Right lobe of liver (tissue), 4 donors: ENCODE measurements around the gene DLX2.

Experiments used
- POLR2A ChIP-seq: fragments of 450-650 bp; IDR thresholded peaks from one replicate; pipeline ENCODE4 v1.6.1; 2017; ENCODE audit warnings: antibody characterized with exemption, mild to moderate bottlenecking
- TF ChIP-seq, protein P1 (sequence below), 4 donors: fragments of 200-600 bp in 3 of 4; fragments of 450-650 bp in 1 of 4; IDR thresholded peaks; one replicate each; pipeline versions ENCODE4 v1.5.1 to v1.8.0; 2016 to 2022; ENCODE audit warnings: antibody characterized with exemption in 4 of 4, mild to moderate bottlenecking in 2 of 4
- donor health status: DM: no; HTN: no; CAD: no.
- donor health status: DM: no; HTN: no; CAD: no.
- donor health status: DM: no; HTN: yes; CAD: no.

DNA sequence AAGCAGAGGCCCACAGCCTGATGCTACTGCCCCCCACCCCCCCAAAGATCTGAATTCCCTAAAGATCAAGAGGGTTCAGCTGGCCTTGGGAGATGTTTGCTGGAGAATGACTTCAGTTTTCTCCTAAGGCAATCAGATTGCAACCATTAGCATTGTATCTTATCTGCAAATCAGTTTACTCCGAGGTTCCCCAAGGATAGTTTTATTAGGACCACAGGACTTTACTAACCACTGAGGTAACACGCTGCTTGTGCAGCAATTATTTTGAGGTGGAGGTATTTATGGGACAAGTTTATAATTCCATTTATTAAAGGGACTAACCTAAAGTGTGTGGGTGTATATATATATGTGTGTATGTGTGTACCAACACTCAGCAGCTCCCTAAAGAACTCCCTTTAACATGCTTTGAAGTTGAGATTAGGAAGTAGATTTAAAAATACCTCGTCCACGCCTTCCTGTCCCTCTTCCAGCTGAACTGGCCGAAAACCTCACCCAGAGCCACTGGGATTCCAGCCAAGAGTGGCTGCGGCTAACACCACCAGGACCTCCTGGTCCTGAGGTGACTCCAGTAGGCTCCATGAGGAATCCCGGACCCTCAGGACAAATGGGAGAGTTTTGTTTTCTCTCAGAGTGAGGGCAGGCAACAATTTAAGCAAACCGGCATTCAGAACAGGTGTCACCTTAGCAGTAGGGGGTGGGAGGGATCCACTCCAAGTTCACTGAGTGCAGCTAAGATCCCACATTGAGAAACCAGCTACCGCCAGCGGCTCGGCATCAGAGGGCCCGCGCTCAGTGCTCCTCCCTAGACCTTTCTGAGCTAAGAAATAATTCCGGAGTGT lies 20.4 kb downstream of the DLX2 start:
- TF ChIP-seq, protein P1, sequence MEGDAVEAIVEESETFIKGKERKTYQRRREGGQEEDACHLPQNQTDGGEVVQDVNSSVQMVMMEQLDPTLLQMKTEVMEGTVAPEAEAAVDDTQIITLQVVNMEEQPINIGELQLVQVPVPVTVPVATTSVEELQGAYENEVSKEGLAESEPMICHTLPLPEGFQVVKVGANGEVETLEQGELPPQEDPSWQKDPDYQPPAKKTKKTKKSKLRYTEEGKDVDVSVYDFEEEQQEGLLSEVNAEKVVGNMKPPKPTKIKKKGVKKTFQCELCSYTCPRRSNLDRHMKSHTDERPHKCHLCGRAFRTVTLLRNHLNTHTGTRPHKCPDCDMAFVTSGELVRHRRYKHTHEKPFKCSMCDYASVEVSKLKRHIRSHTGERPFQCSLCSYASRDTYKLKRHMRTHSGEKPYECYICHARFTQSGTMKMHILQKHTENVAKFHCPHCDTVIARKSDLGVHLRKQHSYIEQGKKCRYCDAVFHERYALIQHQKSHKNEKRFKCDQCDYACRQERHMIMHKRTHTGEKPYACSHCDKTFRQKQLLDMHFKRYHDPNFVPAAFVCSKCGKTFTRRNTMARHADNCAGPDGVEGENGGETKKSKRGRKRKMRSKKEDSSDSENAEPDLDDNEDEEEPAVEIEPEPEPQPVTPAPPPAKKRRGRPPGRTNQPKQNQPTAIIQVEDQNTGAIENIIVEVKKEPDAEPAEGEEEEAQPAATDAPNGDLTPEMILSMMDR (IDR thresholded peaks at IDR 0.05): no peak
- TF ChIP-seq POLR2A: no peak
